Lower lobe of right lung (tissue), 2 donors: ENCODE data around the gene SOX6. TPM values are rescaled to one million over a fixed set of nuclear protein-coding genes. Genes with fewer than 3 reads are reported as not detected.
"Not testable (repeated sequence)": the region's sequence is repeated elsewhere in the genome, so short reads cannot be mapped to it uniquely, and the experiment has no call there.

Source experiments
- ATAC-seq, 2 donors: fragments of 200-7000 bp; cut with Tn5 transposase; one replicate each; pipeline ENCODE4 v1.9.1; 2020 to 2022; ENCODE audit warnings: mild to moderate bottlenecking in 2 of 2, moderate library complexity in 2 of 2
- DNase-seq: peaks from one replicate; pipeline ENCODE4 v3.0.0-alpha.2; 2020
- H3K27ac ChIP-seq: fragments of 200-600 bp; one replicate; pipeline ENCODE4 v1.8.0; 2022
- H3K27me3 ChIP-seq: fragments of 200-600 bp; one replicate; pipeline ENCODE4 v1.8.0; 2022; ENCODE audit warnings: low read depth
- H3K36me3 ChIP-seq: fragments of 200-600 bp; one replicate; pipeline ENCODE4 v1.8.0; 2022; ENCODE audit warnings: mild to moderate bottlenecking
- H3K4me1 ChIP-seq: fragments of 200-600 bp; one replicate; pipeline ENCODE4 v1.8.0; 2022
- H3K4me3 ChIP-seq: fragments of 200-600 bp; one replicate; pipeline ENCODE4 v1.8.0; 2022; ENCODE audit warnings: mild to moderate bottlenecking
- H3K9me3 ChIP-seq: fragments of 200-600 bp; one replicate; pipeline ENCODE4 v1.8.0; 2022
- intact Hi-C: fragments of 100-400 bp; cut with DNase I; formaldehyde crosslinking; loops from one replicate; pipeline ENCODE4 v1.11.0; 2022
- total RNA-seq: library from RNA; stranded (reverse); fragmentation: NEBNext Ultra II Directional; extraction: Animal tissue kit (Norgen Biotek cat#: 25700); gene quantifications from one replicate; pipeline ENCODE4 v1.2.1, GENCODE V29; 2021
- TF ChIP-seq, protein P1 (sequence below): fragments of 200-600 bp; IDR thresholded peaks from one replicate; pipeline ENCODE4 v1.8.0; 2022; ENCODE audit warnings: antibody characterized with exemption, mild to moderate bottlenecking
- donor health status: DM: no; HTN: yes; CAD: no; lungs with severe emphysema.

SOX6 gene
- total RNA-seq, 1 donor from 2014 or later: 4.8 TPM

DNA sequence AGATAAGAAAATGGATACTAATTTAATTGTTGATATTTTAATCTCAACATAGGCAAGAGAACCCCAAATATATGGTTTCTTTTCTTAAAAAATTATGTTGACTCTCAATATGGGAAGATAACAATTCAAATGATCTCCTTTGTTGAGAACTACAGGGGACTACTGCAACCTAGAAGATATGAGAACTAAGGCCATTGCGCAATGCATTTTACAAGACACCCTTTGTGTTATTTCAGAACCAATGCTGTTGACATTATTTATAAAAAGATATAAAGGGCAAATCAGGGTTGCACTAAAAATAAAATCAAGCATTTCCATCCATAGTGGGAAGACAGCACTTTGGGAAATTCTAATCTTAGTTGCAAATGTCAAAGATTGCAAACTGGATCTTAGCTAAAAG is 322.3 kb downstream of the SOX6 start:
- H3K4me3 ChIP-seq: no peak overlapping the region
- no peaks in the 10 kb centered on the region for H3K9me3 ChIP-seq
- intact Hi-C loops: no loop called here
- H3K4me1 ChIP-seq: no peaks in the 10 kb centered on the region
- DNase-seq (no peak), ATAC-seq (no peak)
- TF ChIP-seq, protein P1, sequence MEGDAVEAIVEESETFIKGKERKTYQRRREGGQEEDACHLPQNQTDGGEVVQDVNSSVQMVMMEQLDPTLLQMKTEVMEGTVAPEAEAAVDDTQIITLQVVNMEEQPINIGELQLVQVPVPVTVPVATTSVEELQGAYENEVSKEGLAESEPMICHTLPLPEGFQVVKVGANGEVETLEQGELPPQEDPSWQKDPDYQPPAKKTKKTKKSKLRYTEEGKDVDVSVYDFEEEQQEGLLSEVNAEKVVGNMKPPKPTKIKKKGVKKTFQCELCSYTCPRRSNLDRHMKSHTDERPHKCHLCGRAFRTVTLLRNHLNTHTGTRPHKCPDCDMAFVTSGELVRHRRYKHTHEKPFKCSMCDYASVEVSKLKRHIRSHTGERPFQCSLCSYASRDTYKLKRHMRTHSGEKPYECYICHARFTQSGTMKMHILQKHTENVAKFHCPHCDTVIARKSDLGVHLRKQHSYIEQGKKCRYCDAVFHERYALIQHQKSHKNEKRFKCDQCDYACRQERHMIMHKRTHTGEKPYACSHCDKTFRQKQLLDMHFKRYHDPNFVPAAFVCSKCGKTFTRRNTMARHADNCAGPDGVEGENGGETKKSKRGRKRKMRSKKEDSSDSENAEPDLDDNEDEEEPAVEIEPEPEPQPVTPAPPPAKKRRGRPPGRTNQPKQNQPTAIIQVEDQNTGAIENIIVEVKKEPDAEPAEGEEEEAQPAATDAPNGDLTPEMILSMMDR: no peak
- H3K36me3 ChIP-seq: no peaks in the 10 kb centered on the region
- no peak overlapping the region for H3K27ac ChIP-seq
- no peaks in the 10 kb centered on the region for H3K27me3 ChIP-seq

DNA sequence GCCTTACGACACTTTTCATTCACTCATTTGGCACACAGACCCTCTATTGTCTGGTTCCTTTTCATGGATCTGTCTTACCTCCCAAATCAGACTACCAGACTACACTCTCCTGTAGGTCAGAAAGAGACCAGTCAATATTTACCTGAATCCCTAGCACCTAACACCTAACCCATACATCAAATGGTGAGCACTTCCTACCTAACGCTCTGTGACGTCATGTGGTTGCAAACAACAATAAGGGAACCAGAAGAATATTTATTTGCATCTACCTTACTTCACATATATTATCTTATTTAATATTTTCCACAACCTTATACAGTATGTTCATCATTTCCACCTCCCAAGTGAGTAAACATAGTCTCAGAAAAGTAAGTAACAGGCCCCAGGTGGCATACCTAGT is 323.4 kb downstream of the SOX6 start:
- Histone ChIP-seq H3K4me3 (no peak overlapping the region), H3K9me3 (no peaks in the 10 kb centered on the region), H3K36me3 (no peaks in the 10 kb centered on the region), H3K27me3 (no peaks in the 10 kb centered on the region), H3K27ac (no peak overlapping the region), H3K4me1 (no peaks in the 10 kb centered on the region)
- ATAC-seq (no peak), DNase-seq (no peak)
- TF ChIP-seq, protein P1: no peak
- intact Hi-C loops: no loop called here

DNA sequence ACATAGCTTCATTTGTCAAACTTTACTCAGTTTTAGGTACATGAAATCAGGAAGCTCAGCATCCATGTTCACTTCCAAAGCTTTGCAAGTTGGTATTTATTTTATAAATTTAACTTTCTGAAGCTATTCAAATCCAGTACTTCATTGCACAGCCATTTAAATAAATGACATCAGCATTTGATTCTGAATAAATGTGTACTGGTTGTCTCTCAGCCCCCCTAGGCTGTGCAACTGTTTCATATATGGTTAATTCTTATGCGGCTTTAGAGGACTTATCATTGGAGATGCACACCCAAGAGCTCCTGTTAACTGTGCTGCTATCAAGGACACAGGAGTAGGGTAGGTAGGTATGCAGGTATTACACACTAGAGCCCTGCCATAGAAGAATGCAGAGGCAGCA is 325.1 kb downstream of the SOX6 start:
- Histone ChIP-seq H3K36me3 (no peaks in the 10 kb centered on the region), H3K9me3 (no peaks in the 10 kb centered on the region), H3K4me1 (no peaks in the 10 kb centered on the region), H3K4me3 (no peak overlapping the region), H3K27ac (no peak overlapping the region), H3K27me3 (no peaks in the 10 kb centered on the region)
- DNase-seq (no peak), ATAC-seq (no peak)
- intact Hi-C loops: no loop called here
- TF ChIP-seq, protein P1: no peak

DNA sequence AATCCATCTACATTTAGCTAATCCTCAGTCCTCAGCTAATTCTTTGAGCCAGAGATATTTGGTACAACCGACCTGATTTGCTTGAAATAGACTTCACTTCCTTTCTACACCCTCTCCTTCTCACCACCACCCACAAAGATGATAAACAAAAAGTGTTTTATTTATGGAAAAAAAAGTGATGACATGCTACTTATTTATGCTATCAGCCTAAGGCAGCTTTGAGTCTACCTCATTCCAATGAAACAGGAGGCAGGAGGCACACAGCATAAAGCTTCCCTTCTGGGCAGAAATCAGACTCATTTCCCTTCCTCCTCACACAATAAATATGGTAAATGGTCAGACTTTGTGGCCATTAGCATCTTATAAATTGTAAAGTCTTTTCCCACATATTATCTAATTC is 325.7 kb downstream of the SOX6 start:
- Histone ChIP-seq H3K36me3 (no peaks in the 10 kb centered on the region), H3K27ac (no peak overlapping the region), H3K27me3 (no peaks in the 10 kb centered on the region), H3K9me3 (no peaks in the 10 kb centered on the region), H3K4me3 (no peak overlapping the region), H3K4me1 (no peaks in the 10 kb centered on the region)
- TF ChIP-seq, protein P1: no peak
- no peak for DNase-seq
- ATAC-seq: no peak
- intact Hi-C loops: no loop called here

DNA sequence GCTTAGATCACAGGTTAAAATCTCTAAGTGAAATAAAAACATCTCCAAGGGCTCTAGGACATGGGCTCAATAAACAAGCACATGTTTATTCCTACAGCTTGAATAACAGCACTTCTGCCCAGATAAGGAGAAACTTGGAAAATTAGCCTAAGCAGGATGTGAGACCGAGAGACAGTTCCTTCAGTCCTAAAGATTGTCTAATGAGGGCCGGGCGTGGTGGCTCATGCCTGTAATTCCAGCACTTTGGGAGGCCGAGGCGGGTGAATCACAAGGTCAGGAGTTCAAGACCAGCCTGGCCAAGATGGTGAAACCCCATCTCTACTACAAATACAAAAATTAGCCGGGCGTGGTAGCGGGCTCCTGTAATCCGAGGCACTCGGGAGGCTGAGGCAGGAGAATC is 327.2 kb downstream of the SOX6 start:
- ATAC-seq, H3K27me3 ChIP-seq, H3K36me3 ChIP-seq, H3K4me3 ChIP-seq, DNase-seq, intact Hi-C loops, H3K9me3 ChIP-seq, H3K4me1 ChIP-seq, H3K27ac ChIP-seq: not testable (repeated sequence)

DNA sequence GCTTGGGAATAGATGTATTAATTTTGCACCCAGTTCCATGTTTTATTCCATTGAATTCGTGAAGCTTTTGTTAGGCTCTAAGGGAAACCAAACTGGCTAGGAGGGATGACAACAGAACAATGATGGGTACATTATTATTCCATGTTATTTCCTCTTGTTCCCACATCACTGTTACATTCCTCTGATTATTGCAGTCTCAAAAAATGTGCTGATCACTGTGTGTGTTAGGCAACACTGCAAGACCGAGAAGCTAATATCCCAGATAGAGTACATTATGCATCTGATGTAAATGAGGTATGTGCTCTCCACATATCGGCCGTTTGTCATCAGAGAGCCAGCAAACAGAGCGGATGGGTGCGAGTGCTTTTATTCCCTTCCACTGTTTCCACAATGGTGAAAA is 327.9 kb downstream of the SOX6 start:
- no peaks in the 10 kb centered on the region for H3K27me3 ChIP-seq
- TF ChIP-seq, protein P1: no peak
- intact Hi-C loops: no loop called here

More for the DNA sequence above, 327.9 kb downstream of the SOX6 start:
- ATAC-seq (no peak), DNase-seq (no peak)
- Histone ChIP-seq H3K4me3 (no peak overlapping the region), H3K9me3 (no peaks in the 10 kb centered on the region), H3K27ac (no peak overlapping the region), H3K4me1 (no peaks in the 10 kb centered on the region), H3K36me3 (no peaks in the 10 kb centered on the region)
